LNCAP (cell line): ENCODE results near the gene DNAJC17.

Source experiments
- CTCF ChIP-seq: fragments of 450-650 bp; IDR thresholded peaks from 2 replicates; pipeline ENCODE4 v1.5.1; 2017; ENCODE audit warnings: mild to moderate bottlenecking

Gene DNAJC17

GRCh38 chr15:40841741-40842140, 34.5 kb upstream of the DNAJC17 start:
- no peak for TF ChIP-seq CTCF

- no peak for TF ChIP-seq CTCF
Observed at GRCh38 chr15:40838756-40839155, 31.5 kb upstream of the DNAJC17 start.

- no peak for TF ChIP-seq CTCF
Observed at GRCh38 chr15:40836020-40836419, 28.7 kb upstream of the DNAJC17 start.

- TF ChIP-seq CTCF, result no peak
Observed at GRCh38 chr15:40832903-40833302, 25.6 kb upstream of the DNAJC17 start.

- no peak for TF ChIP-seq CTCF
Observed at GRCh38 chr15:40831861-40832260, 24.6 kb upstream of the DNAJC17 start.

GRCh38 chr15:40830884-40831283, 23.6 kb upstream of the DNAJC17 start:
- TF ChIP-seq CTCF, result no peak

GRCh38 chr15:40829115-40829514, 21.8 kb upstream of the DNAJC17 start:
- no peak for TF ChIP-seq CTCF

- TF ChIP-seq CTCF, result no peak
Observed at GRCh38 chr15:40828447-40829036, 21.3 kb upstream of the DNAJC17 start, which contains the start of gene PPP1R14D. PPP1R14D (minus strand) TSS chr15:40828708; CDS start chr15:40828641, 67 bp downstream.
